Activated CD8-positive, alpha-beta memory T cell treated with anti-CD3 and anti-CD28 coated beads, Interleukin-2, amount 10 ng/mL, durations not matched to agents 7 days and 5 days (primary cell): ENCODE measurements around the gene NUFIP2. TPM values are rescaled to one million over a fixed set of nuclear protein-coding genes. Genes with fewer than 3 reads are reported as not detected.
A peak's percentile ranks its signal among the peaks of the same experiment; 100 is the strongest.

Experiments
- ATAC-seq: fragments of 150-1000 bp; cut with Tn5 transposase; one replicate; pipeline ENCODE4 v1.10.0; 2021; ENCODE audit warnings: moderate library complexity
- CTCF ChIA-PET: fragments of 350-600 bp; sonication (Branson Sonifier 250); formaldehyde crosslinking; loops from one replicate; lab custom pipeline; 2021; ENCODE audit warnings: antibody characterized with exemption; lab: Charles Lee
- DNase-seq: peaks from one replicate; pipeline ENCODE4 v3.0.0-alpha.2; 2020
- H3K27ac Mint-ChIP-seq: one replicate; pipeline ENCODE4 v1.8.0; 2021; ENCODE audit warnings: mild to moderate bottlenecking, mixed read lengths
- H3K27me3 Mint-ChIP-seq: one replicate; pipeline ENCODE4 v1.8.0; 2021; ENCODE audit warnings: mixed read lengths
- H3K36me3 Mint-ChIP-seq: one replicate; pipeline ENCODE4 v1.8.0; 2021; ENCODE audit warnings: mild to moderate bottlenecking, mixed read lengths
- H3K4me1 Mint-ChIP-seq: one replicate; pipeline ENCODE4 v1.8.0; 2021; ENCODE audit warnings: mixed read lengths
- H3K4me3 Mint-ChIP-seq: one replicate; pipeline ENCODE4 v1.8.0; 2021; ENCODE audit warnings: mild to moderate bottlenecking, moderate library complexity, mixed read lengths
- H3K9me3 Mint-ChIP-seq: one replicate; pipeline ENCODE4 v1.8.0; 2022; ENCODE audit warnings: low read depth, mixed read lengths
- total RNA-seq, 2 experiments: library from RNA; stranded (reverse); gene quantifications; one replicate each; pipeline ENCODE4 v1.2.3, GENCODE V29; 2021

NUFIP2 gene
- total RNA-seq, 2 experiments from 2014 or later = 66.3 to 78.0 TPM

- peak overlapping the region; percentile 30 for H3K27ac Mint-ChIP-seq
- H3K27me3 Mint-ChIP-seq = no peaks in the 10 kb centered on the region
- peaks cover 13% of the 10 kb centered on the region for H3K4me1 Mint-ChIP-seq
- no peak overlapping the region for H3K4me3 Mint-ChIP-seq
- CTCF ChIA-PET = interaction anchor here (1.4 to 3.0 kb wide), 4 partner anchors 34 to 139 kb away, joined by 4 to 11 read pairs (median 7); partner anchors contain the start of gene MYO18A
- DNase-seq (no peak), ATAC-seq (no peak)
- H3K36me3 Mint-ChIP-seq = peaks cover 42% of the 10 kb centered on the region
- H3K9me3 Mint-ChIP-seq = no peaks in the 10 kb centered on the region
These were observed 37.0 kb downstream of the NUFIP2 start for GRCh38 chr17:29256735-29257466.

GRCh38 chr17:29255926-29256522 is 37.9 kb downstream of the NUFIP2 start:
- Mint-ChIP-seq H3K36me3 (peaks cover 34% of the 10 kb centered on the region), H3K27ac (no peak overlapping the region), H3K9me3 (no peaks in the 10 kb centered on the region), H3K4me1 (peaks cover 10% of the 10 kb centered on the region), H3K4me3 (no peak overlapping the region), H3K27me3 (no peaks in the 10 kb centered on the region)
- no peak for ATAC-seq
- DNase-seq = no peak
- CTCF ChIA-PET = interaction anchor here (1.2 to 3.0 kb wide), 5 partner anchors 35 to 108 kb away, joined by 3 to 11 read pairs (median 7); partner anchors contain the start of genes MYO18A and NUFIP2

GRCh38 chr17:29253037-29253436 is 40.9 kb downstream of the NUFIP2 start:
- H3K4me1 Mint-ChIP-seq = peaks cover 7% of the 10 kb centered on the region
- no peaks in the 10 kb centered on the region for H3K27me3 Mint-ChIP-seq
- CTCF ChIA-PET = no interaction called here
- no peak overlapping the region for H3K4me3 Mint-ChIP-seq
- H3K27ac Mint-ChIP-seq = no peak overlapping the region
- peaks cover 14% of the 10 kb centered on the region for H3K36me3 Mint-ChIP-seq
- no peaks in the 10 kb centered on the region for H3K9me3 Mint-ChIP-seq
- ATAC-seq = no peak
- DNase-seq = no peak

GRCh38 chr17:29252101-29252791 is 41.7 kb downstream of the NUFIP2 start:
- no peak for ATAC-seq
- no peak overlapping the region for H3K27ac Mint-ChIP-seq
- peaks cover 11% of the 10 kb centered on the region for H3K36me3 Mint-ChIP-seq
- no peaks in the 10 kb centered on the region for H3K27me3 Mint-ChIP-seq
- CTCF ChIA-PET = interaction anchor here (0.7 to 1.6 kb wide), 4 partner anchors 10 to 129 kb away, joined by 3 to 4 read pairs (median 4); no protein-coding TSS in a partner anchor
- no peak overlapping the region for H3K4me3 Mint-ChIP-seq
- H3K9me3 Mint-ChIP-seq = no peaks in the 10 kb centered on the region
- peaks cover 3% of the 10 kb centered on the region for H3K4me1 Mint-ChIP-seq
- no peak for DNase-seq

- Mint-ChIP-seq H3K27me3 (no peaks in the 10 kb centered on the region), H3K4me3 (no peak overlapping the region), H3K9me3 (no peaks in the 10 kb centered on the region), H3K27ac (no peak overlapping the region), H3K4me1 (no peaks in the 10 kb centered on the region), H3K36me3 (peaks cover 7% of the 10 kb centered on the region)
- CTCF ChIA-PET = interaction anchor here (0.9 to 2.1 kb wide), 7 partner anchors 14 to 159 kb away, joined by 3 to 7 read pairs (median 3); partner anchors contain the start of gene NUFIP2
- no peak for ATAC-seq
- no peak for DNase-seq
These were observed 42.8 kb downstream of the NUFIP2 start for GRCh38 chr17:29251184-29251583.

- Mint-ChIP-seq H3K27ac (no peak overlapping the region), H3K36me3 (peaks cover 3% of the 10 kb centered on the region), H3K4me1 (no peaks in the 10 kb centered on the region), H3K27me3 (no peaks in the 10 kb centered on the region), H3K4me3 (no peak overlapping the region), H3K9me3 (no peaks in the 10 kb centered on the region)
- DNase-seq = no peak
- CTCF ChIA-PET = interaction anchor here (0.9 to 2.1 kb wide), 8 partner anchors 14 to 158 kb away, joined by 3 to 7 read pairs (median 3); partner anchors contain the start of gene NUFIP2
- ATAC-seq = no peak
These were observed 43.3 kb downstream of the NUFIP2 start for GRCh38 chr17:29250666-29251065.

- H3K36me3 Mint-ChIP-seq = no peaks in the 10 kb centered on the region
- ATAC-seq (no peak), DNase-seq (no peak)
- H3K27ac Mint-ChIP-seq = no peak overlapping the region
- no peaks in the 10 kb centered on the region for H3K4me1 Mint-ChIP-seq
- CTCF ChIA-PET = interaction anchor here (1.0 to 1.1 kb wide), 2 partner anchors 8 to 30 kb away, joined by 3 to 5 read pairs; no protein-coding TSS in a partner anchor
- no peaks in the 10 kb centered on the region for H3K9me3 Mint-ChIP-seq
- no peaks in the 10 kb centered on the region for H3K27me3 Mint-ChIP-seq
- H3K4me3 Mint-ChIP-seq = no peak overlapping the region
These were observed 45.1 kb downstream of the NUFIP2 start for GRCh38 chr17:29248845-29249244.

GRCh38 chr17:29247219-29247618 is 46.7 kb downstream of the NUFIP2 start:
- H3K27ac Mint-ChIP-seq = no peak overlapping the region
- no peaks in the 10 kb centered on the region for H3K36me3 Mint-ChIP-seq
- H3K4me3 Mint-ChIP-seq = no peak overlapping the region
- H3K27me3 Mint-ChIP-seq = no peaks in the 10 kb centered on the region
- no peaks in the 10 kb centered on the region for H3K4me1 Mint-ChIP-seq
- no peak for ATAC-seq
- no peaks in the 10 kb centered on the region for H3K9me3 Mint-ChIP-seq
- DNase-seq = no peak
- CTCF ChIA-PET = no interaction called here

- Mint-ChIP-seq H3K27me3 (no peaks in the 10 kb centered on the region), H3K9me3 (no peaks in the 10 kb centered on the region), H3K36me3 (no peaks in the 10 kb centered on the region), H3K4me3 (no peak within 1 kb of the TSS), H3K27ac (peak within 1 kb of the TSS; percentile 7), H3K4me1 (peaks cover under 1% of the 10 kb centered on the region)
- no peak for DNase-seq
- ATAC-seq = no peak
- CTCF ChIA-PET = no interaction called here
These were observed 47.3 kb downstream of the NUFIP2 start, which contains the start of gene CRYBA1 for GRCh38 chr17:29246628-29247027. CRYBA1 (plus strand) TSS chr17:29246859; CDS start chr17:29246864, 5 bp downstream.

- CTCF ChIA-PET = no interaction called here
- ATAC-seq (no peak), DNase-seq (no peak)
- no peaks in the 10 kb centered on the region for H3K9me3 Mint-ChIP-seq
- H3K27me3 Mint-ChIP-seq = no peaks in the 10 kb centered on the region
- H3K4me3 Mint-ChIP-seq = no peak overlapping the region
- H3K27ac Mint-ChIP-seq = no peak overlapping the region
- peaks cover 11% of the 10 kb centered on the region for H3K4me1 Mint-ChIP-seq
- H3K36me3 Mint-ChIP-seq = no peaks in the 10 kb centered on the region
These were observed 48.5 kb downstream of the NUFIP2 start for GRCh38 chr17:29245401-29245800.

- Mint-ChIP-seq H3K27me3 (no peaks in the 10 kb centered on the region), H3K36me3 (no peaks in the 10 kb centered on the region), H3K4me1 (peaks cover 12% of the 10 kb centered on the region), H3K9me3 (no peaks in the 10 kb centered on the region), H3K4me3 (no peak overlapping the region), H3K27ac (no peak overlapping the region)
- CTCF ChIA-PET = interaction anchor here (0.6 to 0.7 kb wide), 2 partner anchors 11 to 25 kb away, joined by 3 read pairs; no protein-coding TSS in a partner anchor
- no peak for DNase-seq
- no peak for ATAC-seq
These were observed 50.2 kb downstream of the NUFIP2 start for GRCh38 chr17:29243792-29244191.

GRCh38 chr17:29242790-29243189 is 51.2 kb downstream of the NUFIP2 start:
- Mint-ChIP-seq H3K4me3 (no peak overlapping the region), H3K36me3 (no peaks in the 10 kb centered on the region), H3K27me3 (no peaks in the 10 kb centered on the region), H3K4me1 (peaks cover 12% of the 10 kb centered on the region), H3K9me3 (no peaks in the 10 kb centered on the region), H3K27ac (no peak overlapping the region)
- no peak for ATAC-seq
- CTCF ChIA-PET = interaction anchor here (0.7 to 1.7 kb wide), 5 partner anchors 11 to 277 kb away, joined by 3 to 7 read pairs (median 3); no protein-coding TSS in a partner anchor
- no peak for DNase-seq

GRCh38 chr17:29242051-29242450 is 51.9 kb downstream of the NUFIP2 start:
- no peaks in the 10 kb centered on the region for H3K9me3 Mint-ChIP-seq
- H3K36me3 Mint-ChIP-seq = no peaks in the 10 kb centered on the region
- no peak for DNase-seq
- no peak overlapping the region for H3K27ac Mint-ChIP-seq
- no peaks in the 10 kb centered on the region for H3K27me3 Mint-ChIP-seq
- H3K4me1 Mint-ChIP-seq = peaks cover 12% of the 10 kb centered on the region
- no peak for ATAC-seq
- H3K4me3 Mint-ChIP-seq = no peak overlapping the region
- CTCF ChIA-PET = interaction anchor here (0.9 to 1.7 kb wide), 2 partner anchors 23 to 97 kb away, joined by 3 to 7 read pairs; no protein-coding TSS in a partner anchor
